ENCODE measurements around the gene FCRL6. TPM values are rescaled to one million over a fixed set of nuclear protein-coding genes. Genes with fewer than 3 reads are reported as not detected.

FCRL6 gene
- polyA plus RNA-seq, 3 donors: 0.08 to 0.65 (median 0.36) TPM

DNA sequence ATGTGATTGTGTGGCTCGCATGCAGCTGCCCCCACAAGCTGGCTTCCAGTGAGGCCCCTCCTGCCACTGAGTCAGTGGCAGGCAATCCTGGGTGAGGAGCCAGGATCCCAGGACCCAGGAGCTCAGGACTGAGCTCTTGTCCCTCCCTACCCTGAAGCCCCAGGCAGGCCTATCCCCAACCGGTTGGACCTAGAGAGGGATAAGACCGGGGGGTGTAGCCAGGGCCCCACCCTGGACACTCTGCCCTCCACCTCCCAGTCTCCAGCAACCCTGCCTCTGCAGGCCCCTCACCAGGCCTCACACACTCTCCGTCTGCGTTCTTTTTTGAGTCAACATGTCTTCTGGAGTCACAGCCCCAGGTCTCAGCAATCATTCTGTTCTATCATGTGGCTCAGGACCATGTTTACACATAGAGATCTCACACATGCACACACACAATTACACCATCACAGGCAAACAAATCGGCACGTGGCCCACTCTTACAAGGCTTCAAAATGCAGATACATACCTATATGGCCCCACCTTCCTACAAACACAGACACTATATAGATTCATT, 57.7 kb downstream of the FCRL6 start:
- no peak for DNase-seq (ENCODE audit: low read depth in 3 of 3, low spot score in 2 of 3)

DNA sequence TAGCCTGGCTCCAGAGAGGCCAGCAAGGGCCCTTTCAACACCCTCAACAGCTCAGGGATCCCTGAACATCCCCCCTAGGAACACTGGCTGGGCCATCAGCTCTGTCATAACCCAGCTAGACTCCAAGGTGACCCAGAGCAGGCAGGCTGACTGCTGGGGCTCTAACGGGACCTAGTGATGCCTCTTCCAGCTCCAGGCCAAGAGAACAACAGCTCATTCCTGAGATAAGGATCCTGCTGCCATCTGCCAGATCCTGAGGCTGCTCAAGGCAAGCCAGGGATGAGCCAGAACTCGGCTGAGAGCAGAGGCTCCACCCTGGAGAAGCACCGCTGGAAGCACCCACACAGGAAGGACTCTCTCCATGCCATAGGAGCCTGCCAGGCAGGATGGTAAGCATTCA, 58.3 kb downstream of the FCRL6 start:
- DNase-seq (ENCODE audit: low read depth in 3 of 3, low spot score in 2 of 3): no peak

DNA sequence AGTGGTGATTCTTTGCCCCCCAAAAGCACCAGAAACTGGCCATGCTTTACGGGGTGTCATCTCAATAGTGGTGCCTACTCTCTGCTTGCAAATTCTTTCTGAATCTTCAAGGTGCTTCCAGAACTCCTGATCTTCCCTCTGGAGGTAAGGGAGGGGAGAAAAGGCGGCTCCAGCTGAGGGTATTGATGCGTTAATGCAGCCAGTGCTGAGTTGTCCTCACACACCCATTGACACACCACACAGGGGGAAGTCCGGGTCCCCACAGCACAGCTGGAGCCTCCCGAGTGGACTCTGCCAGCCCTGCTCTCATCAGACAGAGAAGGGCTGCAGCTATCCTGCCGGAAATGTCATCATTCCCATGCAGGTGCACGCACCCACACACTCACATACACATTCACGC, 59.1 kb downstream of the FCRL6 start:
- DNase-seq (ENCODE audit: low read depth in 3 of 3, low spot score in 2 of 3): no peak

DNA sequence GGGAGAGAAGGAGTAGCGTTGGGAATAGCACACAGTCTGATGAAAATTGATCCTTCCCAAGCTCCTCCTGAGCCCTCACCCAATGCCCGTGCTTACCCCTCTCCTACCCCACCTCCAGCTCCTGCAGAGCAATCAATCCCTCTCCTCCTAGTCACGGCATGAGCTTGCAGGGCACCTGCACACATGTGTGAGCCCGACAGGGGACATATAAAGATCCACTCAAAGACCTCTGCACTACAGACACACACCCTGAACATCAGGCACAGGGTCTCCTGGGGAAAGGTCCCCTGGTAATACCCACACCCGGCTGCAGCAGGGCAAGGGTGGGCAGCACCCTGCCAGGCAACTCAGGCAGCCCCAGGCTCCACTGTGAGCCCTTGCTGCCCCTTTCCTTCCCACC, 59.9 kb downstream of the FCRL6 start:
- DNase-seq (ENCODE audit: low read depth in 3 of 3, low spot score in 2 of 3): no peak

DNA sequence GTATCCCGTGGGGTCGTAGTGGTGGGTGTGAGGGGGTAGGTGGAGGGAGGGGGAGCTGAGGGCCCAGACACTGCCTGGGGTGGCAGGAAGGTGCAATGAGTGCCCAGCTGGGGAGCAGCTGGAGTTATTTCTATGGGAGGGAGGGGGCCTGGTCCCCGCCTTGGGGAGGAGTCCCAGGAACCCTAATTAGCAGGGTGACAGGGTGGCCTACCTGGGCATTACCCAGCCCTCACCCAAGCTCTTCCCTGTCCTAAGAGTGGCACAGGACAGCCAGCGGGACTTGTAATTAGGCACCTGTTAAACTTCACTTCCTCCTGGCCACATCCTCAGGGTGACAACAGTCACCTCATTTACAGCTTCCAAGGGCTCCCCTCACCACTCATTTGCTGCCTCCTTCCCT, 60.4 kb downstream of the FCRL6 start, which contains the start of gene VSIG8:
Gene VSIG8 (minus strand): TSS at position 101 of the 400 bp plus-strand sequence. CDS start 136 bp downstream, outside the sequence.
- DNase-seq (ENCODE audit: low read depth in 3 of 3, low spot score in 2 of 3): no peak

DNA sequence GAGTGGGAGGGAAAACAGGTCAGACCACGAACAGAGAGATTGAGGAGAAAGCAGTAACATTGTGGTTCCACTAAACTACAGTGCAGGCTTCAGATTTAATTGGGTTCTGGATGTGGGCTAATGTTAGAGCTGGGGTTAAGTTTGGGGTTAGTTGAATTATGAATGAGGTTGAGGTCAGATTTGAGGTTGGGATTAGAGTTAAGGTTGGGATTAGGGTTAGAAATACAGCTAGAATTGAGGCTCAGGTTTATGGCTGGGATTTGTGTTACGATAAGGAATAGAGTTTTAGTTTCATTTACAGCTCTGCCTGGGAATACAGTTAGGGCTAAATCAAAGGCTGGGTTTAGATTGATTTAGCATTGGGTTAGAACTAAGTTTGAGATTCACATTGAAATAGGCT, 62.1 kb downstream of the FCRL6 start:
- no peak for DNase-seq (ENCODE audit: low read depth in 3 of 3, low spot score in 2 of 3)

Other genes starting within 250 kb of the FCRL6 start
- not detected for gene APCS, start 214.5 kb upstream of the FCRL6 start, polyA plus RNA-seq (ENCODE audit: insufficient read length in 3 of 3)
- gene CRP, start 87.8 kb upstream of the FCRL6 start, polyA plus RNA-seq (ENCODE audit: insufficient read length in 3 of 3): not detected
- gene DUSP23, start 21.4 kb upstream of the FCRL6 start, polyA plus RNA-seq (ENCODE audit: insufficient read length in 3 of 3): 10 to 100 TPM; 22.8 to 29.0 (median 23.6) TPM
- gene SLAMF8, start 24.5 kb downstream of the FCRL6 start, polyA plus RNA-seq (ENCODE audit: insufficient read length in 3 of 3): 1 to 10 TPM in 1 of 3 donors, under 1 TPM in 2; 0.61 to 1.4 (median 0.78) TPM
- gene VSIG8, start 60.3 kb downstream of the FCRL6 start, polyA plus RNA-seq (ENCODE audit: insufficient read length in 3 of 3): under 1 TPM; 0.36 to 0.93 (median 0.42) TPM
- gene CFAP45, start 97.8 kb downstream of the FCRL6 start, polyA plus RNA-seq (ENCODE audit: insufficient read length in 3 of 3): 1 to 10 TPM; 3.2 to 4.1 (median 4.1) TPM
- 100 to 1,000 TPM; 116 to 148 (median 133) TPM for gene TAGLN2, start 123.1 kb downstream of the FCRL6 start, polyA plus RNA-seq (ENCODE audit: insufficient read length in 3 of 3)
- gene IGSF9, start 143.3 kb downstream of the FCRL6 start, polyA plus RNA-seq (ENCODE audit: insufficient read length in 3 of 3): 10 to 100 TPM; 10.7 to 11.6 (median 11.5) TPM
- not detected for gene SLAMF9, start 151.9 kb downstream of the FCRL6 start, polyA plus RNA-seq (ENCODE audit: insufficient read length in 3 of 3)
- gene PIGM, start 229.6 kb downstream of the FCRL6 start, polyA plus RNA-seq (ENCODE audit: insufficient read length in 3 of 3): 10 to 100 TPM; 11.5 to 12.2 (median 11.9) TPM

Data from right renal cortex interstitium (tissue), 3 donors.